Activated CD4-positive, CD25-positive, alpha-beta regulatory T cell (primary cell): ENCODE data around the gene GALNT18.

Experiments used
- DNase-seq, 4 experiments: peaks; one replicate each; lab custom pipeline; 2025; lab: John Stamatoyannopoulos, UW

The GALNT18 gene

GRCh38 chr11:11531131-11531908 is 90.5 kb downstream of the GALNT18 start:
- no peak for DNase-seq

- no peak for DNase-seq
These were observed 92.8 kb downstream of the GALNT18 start for GRCh38 chr11:11528986-11529385.

- DNase-seq: no peak
These were observed 96.5 kb downstream of the GALNT18 start for GRCh38 chr11:11525283-11525682.

GRCh38 chr11:11524436-11525061 is 97.3 kb downstream of the GALNT18 start:
- no peak for DNase-seq

GRCh38 chr11:11522591-11522990 is 99.2 kb downstream of the GALNT18 start:
- DNase-seq: no peak

- no peak for DNase-seq
These were observed 100.4 kb downstream of the GALNT18 start for GRCh38 chr11:11521306-11522002.

GRCh38 chr11:11520231-11521015 is 101.4 kb downstream of the GALNT18 start:
- DNase-seq: no peak

- no peak for DNase-seq
These were observed 102.6 kb downstream of the GALNT18 start for GRCh38 chr11:11519184-11519583.

- DNase-seq: no peak
These were observed 107.6 kb downstream of the GALNT18 start for GRCh38 chr11:11514246-11514645.

- DNase-seq: no peak
These were observed 108.4 kb downstream of the GALNT18 start for GRCh38 chr11:11513422-11513821.

- DNase-seq: no peak
These were observed 108.9 kb downstream of the GALNT18 start for GRCh38 chr11:11512929-11513328.

GRCh38 chr11:11512502-11512901 is 109.3 kb downstream of the GALNT18 start:
- DNase-seq: no peak

GRCh38 chr11:11512090-11512489 is 109.7 kb downstream of the GALNT18 start:
- no peak for DNase-seq

GRCh38 chr11:11510939-11511338 is 110.9 kb downstream of the GALNT18 start:
- DNase-seq: no peak

GRCh38 chr11:11505692-11506091 is 116.1 kb downstream of the GALNT18 start:
- DNase-seq: no peak

- DNase-seq: no peak
These were observed 116.6 kb downstream of the GALNT18 start for GRCh38 chr11:11505190-11505589.

GRCh38 chr11:11504071-11504470 is 117.7 kb downstream of the GALNT18 start:
- DNase-seq: no peak

GRCh38 chr11:11502263-11502861 is 119.4 kb downstream of the GALNT18 start:
- no peak for DNase-seq

GRCh38 chr11:11501546-11502262 is 120.1 kb downstream of the GALNT18 start:
- DNase-seq: no peak

- no peak for DNase-seq
These were observed 120.9 kb downstream of the GALNT18 start for GRCh38 chr11:11500744-11501487.
